Liver (tissue), 3 donors: ENCODE results near the gene MRFAP1.

Source experiments
- CTCF ChIP-seq: fragments of 150-350 bp; IDR thresholded peaks from 2 replicates; pipeline ENCODE4 v1.5.1; 2017; ENCODE audit warnings: improper control_type of control experiment, low read depth, low read length; ENCODE audit not compliant: missing input control
- JUND ChIP-seq, 2 donors: IDR thresholded peaks; 2 replicates each; pipeline ENCODE4 v1.6.1; 2016; ENCODE audit warnings: antibody characterized with exemption in 2 of 2
- RAD21 ChIP-seq, 2 donors: IDR thresholded peaks; 2 replicates each; pipeline ENCODE4 v1.6.1; 2016; ENCODE audit warnings: antibody characterized with exemption in 2 of 2, mild to moderate bottlenecking in 2 of 2
- RXRA ChIP-seq, 2 donors: IDR thresholded peaks; 2 replicates each; pipeline ENCODE4 v1.6.1; 2017 to 2018; ENCODE audit warnings: antibody characterized with exemption in 2 of 2, mild to moderate bottlenecking in 1 of 2
- SP1 ChIP-seq: IDR thresholded peaks from 2 replicates; pipeline ENCODE4 v1.6.1; 2018; ENCODE audit warnings: antibody characterized with exemption, mild to moderate bottlenecking
- YY1 ChIP-seq: IDR thresholded peaks from 2 replicates; pipeline ENCODE4 v1.6.1; 2016; ENCODE audit warnings: antibody characterized with exemption, mild to moderate bottlenecking
- donor health status: healthy.
- donor health status: healthy.

DNA sequence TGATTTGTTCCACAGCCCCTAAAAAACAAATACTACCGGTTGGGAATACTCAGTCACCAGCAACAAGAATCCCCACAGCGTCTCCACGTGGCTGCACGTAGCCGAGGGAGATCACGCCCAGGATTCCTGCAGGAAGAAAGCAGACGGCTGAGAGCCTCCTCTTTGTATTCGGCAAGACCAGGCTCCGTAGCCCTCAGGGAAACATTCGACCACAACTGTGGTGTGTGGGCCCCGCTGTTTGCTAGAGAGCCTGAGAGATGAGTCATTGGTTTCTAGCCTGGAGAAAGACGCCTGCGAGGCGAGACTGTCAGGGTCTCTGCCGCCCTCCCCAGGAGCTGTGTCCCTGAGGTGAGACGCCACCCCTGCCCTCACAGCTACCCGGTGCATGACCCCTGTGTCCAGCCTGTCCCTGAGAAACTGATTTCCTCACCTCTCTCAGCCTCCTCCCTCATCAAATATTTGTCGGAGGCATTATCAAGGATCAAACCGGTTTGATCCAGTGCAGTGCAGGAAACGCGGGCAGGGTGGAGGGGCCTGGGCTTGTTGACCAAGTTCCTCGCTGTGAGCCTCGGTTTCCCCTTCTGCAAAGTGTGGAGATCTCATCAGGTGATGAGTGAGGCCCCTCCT, 48.5 kb downstream of the MRFAP1 start:
- TF ChIP-seq CTCF (no peak), RAD21 (IDR thresholded peaks at IDR 0.05) (no peak), SP1 (peak; percentile 58), JUND (IDR thresholded peaks at IDR 0.05) (peak; percentile 16 to 35), YY1 (peak; percentile 78), RXRA (IDR thresholded peaks at IDR 0.05) (peak; percentile 43 to 92)
